Measurements from ENCODE around the gene GID8. TPM values are rescaled to one million over a fixed set of nuclear protein-coding genes. Genes with fewer than 3 reads are reported as not detected.

GID8 gene
- total and polyA plus RNA-seq, 2 donors from 2014 or later: 16.4 to 37.3 TPM

DNA sequence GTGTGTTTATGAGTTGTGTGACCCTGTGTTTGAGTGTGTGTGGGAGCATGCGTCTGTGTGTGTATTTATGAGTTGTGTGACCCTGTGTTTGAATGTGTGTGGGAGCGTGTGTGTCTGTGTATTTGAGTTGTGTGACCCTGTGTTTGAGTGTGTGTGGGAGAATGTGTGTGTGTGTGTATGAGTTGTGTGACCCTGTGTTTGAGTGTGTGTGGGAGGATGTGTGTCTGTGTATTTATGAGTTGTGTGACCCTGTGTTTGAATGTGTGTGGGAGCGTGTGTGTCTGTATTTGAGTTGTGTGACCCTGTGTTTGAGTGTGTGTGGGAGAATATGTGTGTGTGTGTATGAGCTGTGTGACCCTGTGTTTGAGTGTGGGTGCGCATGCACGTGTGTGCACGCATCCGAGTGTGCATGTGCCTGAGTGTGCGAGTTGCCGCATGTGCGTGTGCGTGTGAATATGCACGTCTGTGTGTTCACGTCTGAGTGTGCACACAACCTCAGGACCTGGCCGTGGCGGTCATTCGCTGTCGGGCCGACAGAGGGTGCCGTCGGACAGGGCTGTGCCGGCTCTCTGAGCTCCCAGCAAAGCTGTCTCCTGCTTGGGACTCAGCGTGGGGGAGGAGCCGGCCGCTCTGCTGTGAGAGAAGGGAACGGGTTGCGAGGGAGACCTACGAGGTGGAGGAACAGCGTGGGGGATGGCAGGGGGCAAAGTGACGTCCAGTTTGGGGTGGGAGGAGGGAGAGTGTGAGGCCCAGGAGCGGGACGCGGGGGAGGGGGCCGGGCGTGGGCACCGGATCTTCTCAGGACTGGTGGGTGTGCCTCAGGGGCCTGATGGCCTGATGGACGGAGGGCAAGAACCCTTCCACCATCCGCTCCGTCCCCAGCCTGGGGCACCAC lies 34.2 kb downstream of the GID8 start:
- Histone ChIP-seq H3K27me3 (ENCODE audit: control insufficient read depth, insufficient read depth, low read length) (peaks cover 9% of the 10 kb centered on the region), H3K4me3 (ENCODE audit: low read length in 3 of 3) (no peak overlapping the region), H3K36me3 (ENCODE audit: control insufficient read depth in 2 of 3, insufficient read depth in 3 of 3, low read length in 3 of 3) (no peaks in the 10 kb centered on the region), H3K4me1 (ENCODE audit: control insufficient read depth in 2 of 3, insufficient read depth in 2 of 3, low read depth in 1 of 3, low read length in 3 of 3) (peaks cover 0 to 2% (median 0%) of the 10 kb centered on the region in 3 donors), H3K9ac (ENCODE audit: low read length in 3 of 3) (no peak overlapping the region), H3K27ac (ENCODE audit: low read depth in 2 of 2, low read length in 2 of 2) (no peak overlapping the region), H3K9me3 (ENCODE audit: control insufficient read depth in 2 of 3, insufficient read depth in 1 of 3, low read length in 3 of 3) (no peaks in the 10 kb centered on the region)
- TF ChIP-seq, protein P1, sequence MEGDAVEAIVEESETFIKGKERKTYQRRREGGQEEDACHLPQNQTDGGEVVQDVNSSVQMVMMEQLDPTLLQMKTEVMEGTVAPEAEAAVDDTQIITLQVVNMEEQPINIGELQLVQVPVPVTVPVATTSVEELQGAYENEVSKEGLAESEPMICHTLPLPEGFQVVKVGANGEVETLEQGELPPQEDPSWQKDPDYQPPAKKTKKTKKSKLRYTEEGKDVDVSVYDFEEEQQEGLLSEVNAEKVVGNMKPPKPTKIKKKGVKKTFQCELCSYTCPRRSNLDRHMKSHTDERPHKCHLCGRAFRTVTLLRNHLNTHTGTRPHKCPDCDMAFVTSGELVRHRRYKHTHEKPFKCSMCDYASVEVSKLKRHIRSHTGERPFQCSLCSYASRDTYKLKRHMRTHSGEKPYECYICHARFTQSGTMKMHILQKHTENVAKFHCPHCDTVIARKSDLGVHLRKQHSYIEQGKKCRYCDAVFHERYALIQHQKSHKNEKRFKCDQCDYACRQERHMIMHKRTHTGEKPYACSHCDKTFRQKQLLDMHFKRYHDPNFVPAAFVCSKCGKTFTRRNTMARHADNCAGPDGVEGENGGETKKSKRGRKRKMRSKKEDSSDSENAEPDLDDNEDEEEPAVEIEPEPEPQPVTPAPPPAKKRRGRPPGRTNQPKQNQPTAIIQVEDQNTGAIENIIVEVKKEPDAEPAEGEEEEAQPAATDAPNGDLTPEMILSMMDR (IDR thresholded peaks at IDR 0.05; ENCODE audit: borderline replicate concordance, extremely low read depth, insufficient read depth): peak; percentile 87
- no peak for FAIRE-seq
- peak; percentile 93 to 95 (median 94) for DNase-seq
- intact Hi-C loops (cut with DNase I): no loop called here

DNA sequence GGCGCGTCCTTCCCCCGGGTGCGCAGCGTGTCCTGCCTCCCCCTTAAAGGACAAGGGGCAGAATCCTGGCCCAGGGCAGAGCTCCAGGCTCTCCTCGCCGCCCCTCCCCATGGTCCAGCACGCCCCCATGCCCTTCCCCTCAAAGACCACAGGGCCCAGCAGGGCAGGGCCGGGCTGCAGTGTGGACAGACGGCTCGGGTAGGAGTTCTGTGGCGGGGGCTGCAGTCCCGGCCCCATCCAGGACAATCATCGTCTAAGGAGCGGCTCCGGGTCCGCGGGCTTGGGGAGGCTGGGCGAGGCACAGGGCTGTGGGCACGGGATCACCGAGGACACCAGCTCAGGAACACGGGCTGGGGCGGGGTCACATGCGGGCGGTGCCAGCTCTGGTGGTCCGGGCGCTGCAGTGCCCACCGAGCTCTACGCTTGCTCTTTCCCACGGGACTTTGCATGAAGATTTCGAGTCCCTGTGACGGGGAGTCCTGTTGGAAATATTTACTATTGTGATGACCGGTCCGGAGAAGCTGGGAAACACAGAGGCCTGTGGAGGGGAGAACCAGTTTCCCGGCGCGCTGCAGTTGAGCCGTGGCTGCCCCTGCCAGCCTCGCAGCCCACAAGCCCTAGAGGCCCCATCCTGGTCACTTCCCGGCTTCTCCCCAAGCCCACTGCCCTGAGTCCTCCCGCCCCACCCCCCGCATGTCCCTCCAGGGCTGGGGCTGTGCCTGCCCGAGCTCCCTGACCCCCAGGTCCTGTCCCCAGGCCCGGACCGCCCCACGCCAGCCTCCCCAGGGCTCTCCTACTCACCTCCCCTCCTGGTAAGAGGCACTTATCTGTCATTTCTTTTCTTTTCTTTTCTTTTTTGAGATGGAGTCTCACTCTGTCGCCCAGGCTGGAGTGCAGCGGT lies 35.1 kb downstream of the GID8 start:
- intact Hi-C loops (cut with DNase I): no loop called here
- Histone ChIP-seq H3K9ac (ENCODE audit: low read length in 3 of 3) (no peak overlapping the region), H3K4me1 (ENCODE audit: control insufficient read depth in 2 of 3, insufficient read depth in 2 of 3, low read depth in 1 of 3, low read length in 3 of 3) (peaks cover 0 to 2% (median 0%) of the 10 kb centered on the region in 3 donors), H3K9me3 (ENCODE audit: control insufficient read depth in 2 of 3, insufficient read depth in 1 of 3, low read length in 3 of 3) (no peaks in the 10 kb centered on the region), H3K27ac (ENCODE audit: low read depth in 2 of 2, low read length in 2 of 2) (no peak overlapping the region), H3K36me3 (ENCODE audit: control insufficient read depth in 2 of 3, insufficient read depth in 3 of 3, low read length in 3 of 3) (no peaks in the 10 kb centered on the region), H3K27me3 (ENCODE audit: control insufficient read depth, insufficient read depth, low read length) (peaks cover 9% of the 10 kb centered on the region), H3K4me3 (ENCODE audit: low read length in 3 of 3) (no peak overlapping the region)
- TF ChIP-seq, protein P1 (IDR thresholded peaks at IDR 0.05; ENCODE audit: borderline replicate concordance, extremely low read depth, insufficient read depth): no peak
- DNase-seq: no peak
- FAIRE-seq: no peak

DNA sequence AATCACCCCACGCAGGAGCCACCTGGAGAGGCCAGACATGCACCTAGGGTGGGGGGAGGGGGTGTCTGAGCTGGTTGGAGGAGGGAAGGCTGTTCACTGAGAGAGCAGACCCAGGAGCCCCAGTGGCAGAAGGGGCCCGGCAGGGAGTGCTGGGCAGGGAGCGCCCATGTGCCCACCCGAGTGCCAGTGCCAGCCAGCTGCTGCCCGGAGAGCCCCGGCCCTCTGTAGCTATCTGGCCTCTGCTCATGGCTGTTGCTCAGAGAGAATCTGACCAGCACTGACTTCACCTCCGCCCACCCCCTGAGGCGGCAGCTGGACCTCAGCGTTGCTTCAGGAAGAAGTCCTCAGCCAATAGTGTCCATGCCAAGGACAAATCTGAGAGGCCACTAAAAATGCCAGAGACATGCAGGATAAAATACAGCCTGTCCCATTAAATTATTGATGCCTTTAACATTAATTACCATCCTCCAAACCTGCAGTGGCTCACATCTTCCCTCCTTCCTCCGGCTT lies 37.4 kb downstream of the GID8 start:
- intact Hi-C loops (cut with DNase I): no loop called here
- DNase-seq (no peak), FAIRE-seq (no peak)
- peaks cover 17% of the 10 kb centered on the region for H3K27me3 ChIP-seq (ENCODE audit: control insufficient read depth, insufficient read depth, low read length)
- no peaks in the 10 kb centered on the region for H3K9me3 ChIP-seq (ENCODE audit: control insufficient read depth in 2 of 3, insufficient read depth in 1 of 3, low read length in 3 of 3)
- no peak overlapping the region for H3K9ac ChIP-seq (ENCODE audit: low read length in 3 of 3)
- TF ChIP-seq, protein P1 (IDR thresholded peaks at IDR 0.05; ENCODE audit: borderline replicate concordance, extremely low read depth, insufficient read depth): no peak
- no peak overlapping the region for H3K4me3 ChIP-seq (ENCODE audit: low read length in 3 of 3)
- H3K36me3 ChIP-seq (ENCODE audit: control insufficient read depth in 2 of 3, insufficient read depth in 3 of 3, low read length in 3 of 3): no peaks in the 10 kb centered on the region
- H3K4me1 ChIP-seq (ENCODE audit: control insufficient read depth in 2 of 3, insufficient read depth in 2 of 3, low read depth in 1 of 3, low read length in 3 of 3): peaks cover 0 to 2% (median 0%) of the 10 kb centered on the region in 3 donors
- no peak overlapping the region for H3K27ac ChIP-seq (ENCODE audit: low read depth in 2 of 2, low read length in 2 of 2)
